ENCODE data around the gene SAMD5. TPM values are rescaled to one million over a fixed set of nuclear protein-coding genes. Genes with fewer than 3 reads are reported as not detected.

The SAMD5 gene
- total RNA-seq, 1 experiment from 2014 or later = 0.23 TPM

GRCh38 chr6:147578883-147579282, 70.4 kb downstream of the SAMD5 start:
- ATAC-seq = no peak
- BruUV-seq (replicated peaks) = no TSS peak
- ChIA-PET CTCF (no interaction called here), POLR2A (no interaction called here)
- intact Hi-C loops (cut with micrococcal nuclease; ENCODE audit: unreplicated experiment) = no loop called here
- H3K27ac ChIP-seq (ENCODE audit: low read length) = no peak overlapping the region
- no peaks in the 10 kb centered on the region for H3K4me1 ChIP-seq (ENCODE audit: control insufficient read depth, insufficient read depth, low read length)
- no peaks in the 10 kb centered on the region for H3K36me3 ChIP-seq (ENCODE audit: control insufficient read depth, insufficient read depth, low read length)
- no peaks in the 10 kb centered on the region for H3K27me3 ChIP-seq (ENCODE audit: control insufficient read depth, insufficient read depth, low read length)
- TF ChIP-seq, protein P1, sequence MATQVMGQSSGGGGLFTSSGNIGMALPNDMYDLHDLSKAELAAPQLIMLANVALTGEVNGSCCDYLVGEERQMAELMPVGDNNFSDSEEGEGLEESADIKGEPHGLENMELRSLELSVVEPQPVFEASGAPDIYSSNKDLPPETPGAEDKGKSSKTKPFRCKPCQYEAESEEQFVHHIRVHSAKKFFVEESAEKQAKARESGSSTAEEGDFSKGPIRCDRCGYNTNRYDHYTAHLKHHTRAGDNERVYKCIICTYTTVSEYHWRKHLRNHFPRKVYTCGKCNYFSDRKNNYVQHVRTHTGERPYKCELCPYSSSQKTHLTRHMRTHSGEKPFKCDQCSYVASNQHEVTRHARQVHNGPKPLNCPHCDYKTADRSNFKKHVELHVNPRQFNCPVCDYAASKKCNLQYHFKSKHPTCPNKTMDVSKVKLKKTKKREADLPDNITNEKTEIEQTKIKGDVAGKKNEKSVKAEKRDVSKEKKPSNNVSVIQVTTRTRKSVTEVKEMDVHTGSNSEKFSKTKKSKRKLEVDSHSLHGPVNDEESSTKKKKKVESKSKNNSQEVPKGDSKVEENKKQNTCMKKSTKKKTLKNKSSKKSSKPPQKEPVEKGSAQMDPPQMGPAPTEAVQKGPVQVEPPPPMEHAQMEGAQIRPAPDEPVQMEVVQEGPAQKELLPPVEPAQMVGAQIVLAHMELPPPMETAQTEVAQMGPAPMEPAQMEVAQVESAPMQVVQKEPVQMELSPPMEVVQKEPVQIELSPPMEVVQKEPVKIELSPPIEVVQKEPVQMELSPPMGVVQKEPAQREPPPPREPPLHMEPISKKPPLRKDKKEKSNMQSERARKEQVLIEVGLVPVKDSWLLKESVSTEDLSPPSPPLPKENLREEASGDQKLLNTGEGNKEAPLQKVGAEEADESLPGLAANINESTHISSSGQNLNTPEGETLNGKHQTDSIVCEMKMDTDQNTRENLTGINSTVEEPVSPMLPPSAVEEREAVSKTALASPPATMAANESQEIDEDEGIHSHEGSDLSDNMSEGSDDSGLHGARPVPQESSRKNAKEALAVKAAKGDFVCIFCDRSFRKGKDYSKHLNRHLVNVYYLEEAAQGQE (IDR thresholded peaks at IDR 0.05; ENCODE audit: insufficient read depth in 1 of 2, low read depth in 2 of 2, low read length in 1 of 2) = no peak
- TF ChIP-seq POLR2AphosphoS5 (IDR thresholded peaks at IDR 0.05; ENCODE audit: low read depth, low read length) (no peak), TCF7L2 (IDR thresholded peaks at IDR 0.05; ENCODE audit: low read depth, low read length) (no peak), SIN3A (IDR thresholded peaks at IDR 0.05; ENCODE audit: borderline replicate concordance, insufficient read depth, low read depth, low read length) (no peak)
- TF ChIP-seq, protein P2, sequence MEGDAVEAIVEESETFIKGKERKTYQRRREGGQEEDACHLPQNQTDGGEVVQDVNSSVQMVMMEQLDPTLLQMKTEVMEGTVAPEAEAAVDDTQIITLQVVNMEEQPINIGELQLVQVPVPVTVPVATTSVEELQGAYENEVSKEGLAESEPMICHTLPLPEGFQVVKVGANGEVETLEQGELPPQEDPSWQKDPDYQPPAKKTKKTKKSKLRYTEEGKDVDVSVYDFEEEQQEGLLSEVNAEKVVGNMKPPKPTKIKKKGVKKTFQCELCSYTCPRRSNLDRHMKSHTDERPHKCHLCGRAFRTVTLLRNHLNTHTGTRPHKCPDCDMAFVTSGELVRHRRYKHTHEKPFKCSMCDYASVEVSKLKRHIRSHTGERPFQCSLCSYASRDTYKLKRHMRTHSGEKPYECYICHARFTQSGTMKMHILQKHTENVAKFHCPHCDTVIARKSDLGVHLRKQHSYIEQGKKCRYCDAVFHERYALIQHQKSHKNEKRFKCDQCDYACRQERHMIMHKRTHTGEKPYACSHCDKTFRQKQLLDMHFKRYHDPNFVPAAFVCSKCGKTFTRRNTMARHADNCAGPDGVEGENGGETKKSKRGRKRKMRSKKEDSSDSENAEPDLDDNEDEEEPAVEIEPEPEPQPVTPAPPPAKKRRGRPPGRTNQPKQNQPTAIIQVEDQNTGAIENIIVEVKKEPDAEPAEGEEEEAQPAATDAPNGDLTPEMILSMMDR (IDR thresholded peaks at IDR 0.05) = no peak
- DNase-seq (ENCODE audit: low read depth, low spot score) = no peak
- H3K9me3 ChIP-seq (ENCODE audit: control insufficient read depth, insufficient read depth, low read depth, low read length) = no peaks in the 10 kb centered on the region
- in situ Hi-C loops (cut with HindIII; ENCODE audit: low pct_unique_long_range_greater_than_20kb, low sequenced_read_pairs) = no loop called here
- H3K4me3 ChIP-seq (ENCODE audit: low read depth in 2 of 2, low read length in 2 of 2) = no peak overlapping the region

GRCh38 chr6:147579667-147580066, 71.2 kb downstream of the SAMD5 start:
- ATAC-seq = no peak
- no TSS peak for BruUV-seq (replicated peaks)
- intact Hi-C loops (cut with micrococcal nuclease; ENCODE audit: unreplicated experiment) (no loop called here), in situ Hi-C loops (cut with HindIII; ENCODE audit: low pct_unique_long_range_greater_than_20kb, low sequenced_read_pairs) (no loop called here)
- TF ChIP-seq TCF7L2 (IDR thresholded peaks at IDR 0.05; ENCODE audit: low read depth, low read length) = no peak
- no peak for TF ChIP-seq SIN3A (IDR thresholded peaks at IDR 0.05; ENCODE audit: borderline replicate concordance, insufficient read depth, low read depth, low read length)
- TF ChIP-seq POLR2AphosphoS5 (IDR thresholded peaks at IDR 0.05; ENCODE audit: low read depth, low read length) = no peak
- TF ChIP-seq, protein P1 (IDR thresholded peaks at IDR 0.05; ENCODE audit: insufficient read depth in 1 of 2, low read depth in 2 of 2, low read length in 1 of 2) = no peak
- TF ChIP-seq, protein P2 (IDR thresholded peaks at IDR 0.05) = no peak
- Histone ChIP-seq H3K4me3 (ENCODE audit: low read depth in 2 of 2, low read length in 2 of 2) (no peak overlapping the region), H3K27me3 (ENCODE audit: control insufficient read depth, insufficient read depth, low read length) (no peaks in the 10 kb centered on the region), H3K27ac (ENCODE audit: low read length) (no peak overlapping the region), H3K4me1 (ENCODE audit: control insufficient read depth, insufficient read depth, low read length) (no peaks in the 10 kb centered on the region), H3K9me3 (ENCODE audit: control insufficient read depth, insufficient read depth, low read depth, low read length) (no peaks in the 10 kb centered on the region), H3K36me3 (ENCODE audit: control insufficient read depth, insufficient read depth, low read length) (no peaks in the 10 kb centered on the region)
- POLR2A ChIA-PET = no interaction called here
- DNase-seq (ENCODE audit: low read depth, low spot score) = no peak
- CTCF ChIA-PET = no interaction called here

Measured in Panc1 (cell line).